ENCODE measurements around the gene MAPKAPK3.

MAPKAPK3 gene

DNA sequence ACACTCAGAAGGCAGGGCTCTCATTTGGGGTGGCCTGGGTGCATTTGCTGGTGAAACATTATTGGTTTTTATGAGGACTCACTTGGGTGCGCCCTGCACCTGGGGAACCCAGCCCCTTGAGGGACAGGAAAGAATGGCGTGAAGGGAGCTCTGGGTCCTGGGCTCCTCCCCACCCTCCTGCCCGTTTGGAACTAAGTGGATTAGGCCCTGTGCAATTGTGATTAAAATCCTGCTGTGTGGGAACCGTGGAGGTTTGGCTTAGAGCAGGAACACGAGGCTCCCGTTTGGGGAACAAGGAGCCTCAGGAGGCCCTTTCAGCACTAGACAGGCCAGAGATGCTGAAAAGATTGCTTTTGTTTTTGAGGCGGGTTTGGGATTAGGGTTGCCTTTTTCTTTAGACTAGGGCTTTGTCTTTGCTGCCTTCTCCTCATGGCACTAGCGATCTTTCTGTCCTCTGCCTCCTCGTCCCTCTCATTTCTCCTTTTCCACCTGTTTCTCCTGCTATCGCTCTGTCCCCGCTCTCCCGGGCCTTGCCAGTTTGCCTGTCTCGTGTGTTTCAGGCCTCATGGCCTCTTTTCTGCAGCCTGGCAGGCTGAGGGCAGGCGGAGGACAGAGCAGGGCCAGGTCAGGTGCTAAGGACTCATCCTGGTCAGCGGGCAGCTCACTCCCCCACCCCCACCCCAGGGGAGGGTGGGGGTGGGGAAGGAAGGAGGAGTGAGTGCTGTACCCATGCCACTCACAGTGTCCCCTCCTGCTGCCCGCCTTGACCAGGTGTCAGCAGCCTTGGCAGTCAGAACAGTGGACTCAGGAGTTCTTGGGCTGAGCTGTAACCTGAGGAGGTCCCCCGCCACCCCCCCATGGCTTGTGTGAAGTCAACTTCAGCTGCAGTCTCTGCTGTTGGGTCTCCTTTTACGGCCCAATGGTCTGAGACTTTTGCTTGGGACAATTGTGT is 8.6 kb downstream of the MAPKAPK3 start:
- peak; percentile 12; the same call in 1 of the 2 replicates for TF ChIP-seq EP300 (IDR thresholded peaks at IDR 0.05; ENCODE audit: borderline replicate concordance)
- TF ChIP-seq EGR1 (IDR thresholded peaks at IDR 0.05), result no peak

DNA sequence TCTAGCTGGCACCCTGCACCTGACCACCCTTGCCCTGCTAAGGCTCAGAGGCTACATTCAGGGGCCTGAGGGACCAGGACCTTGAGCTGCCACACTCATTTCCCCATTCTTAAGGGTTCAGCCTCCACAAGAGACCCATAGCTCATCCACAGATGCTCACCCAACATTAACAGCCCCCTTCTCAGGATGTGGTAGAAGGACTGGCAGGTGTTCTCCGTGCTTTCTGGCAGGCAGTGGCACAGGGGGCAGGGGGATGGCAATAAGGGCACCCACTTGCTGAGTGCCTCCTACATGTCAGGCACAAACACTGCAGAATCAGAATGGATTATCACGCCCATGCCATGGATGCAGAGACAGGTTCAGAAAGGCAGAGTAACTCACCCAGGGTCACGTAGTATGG is 9.4 kb downstream of the MAPKAPK3 start:
- TF ChIP-seq FOXM1 (IDR thresholded peaks at IDR 0.05; ENCODE audit: borderline replicate concordance, low read depth) (no peak), TCF12 (IDR thresholded peaks at IDR 0.05; ENCODE audit: low read depth) (no peak)
- TF ChIP-seq, protein P1, sequence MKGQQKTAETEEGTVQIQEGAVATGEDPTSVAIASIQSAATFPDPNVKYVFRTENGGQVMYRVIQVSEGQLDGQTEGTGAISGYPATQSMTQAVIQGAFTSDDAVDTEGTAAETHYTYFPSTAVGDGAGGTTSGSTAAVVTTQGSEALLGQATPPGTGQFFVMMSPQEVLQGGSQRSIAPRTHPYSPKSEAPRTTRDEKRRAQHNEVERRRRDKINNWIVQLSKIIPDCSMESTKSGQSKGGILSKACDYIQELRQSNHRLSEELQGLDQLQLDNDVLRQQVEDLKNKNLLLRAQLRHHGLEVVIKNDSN (IDR thresholded peaks at IDR 0.05), result no peak

DNA sequence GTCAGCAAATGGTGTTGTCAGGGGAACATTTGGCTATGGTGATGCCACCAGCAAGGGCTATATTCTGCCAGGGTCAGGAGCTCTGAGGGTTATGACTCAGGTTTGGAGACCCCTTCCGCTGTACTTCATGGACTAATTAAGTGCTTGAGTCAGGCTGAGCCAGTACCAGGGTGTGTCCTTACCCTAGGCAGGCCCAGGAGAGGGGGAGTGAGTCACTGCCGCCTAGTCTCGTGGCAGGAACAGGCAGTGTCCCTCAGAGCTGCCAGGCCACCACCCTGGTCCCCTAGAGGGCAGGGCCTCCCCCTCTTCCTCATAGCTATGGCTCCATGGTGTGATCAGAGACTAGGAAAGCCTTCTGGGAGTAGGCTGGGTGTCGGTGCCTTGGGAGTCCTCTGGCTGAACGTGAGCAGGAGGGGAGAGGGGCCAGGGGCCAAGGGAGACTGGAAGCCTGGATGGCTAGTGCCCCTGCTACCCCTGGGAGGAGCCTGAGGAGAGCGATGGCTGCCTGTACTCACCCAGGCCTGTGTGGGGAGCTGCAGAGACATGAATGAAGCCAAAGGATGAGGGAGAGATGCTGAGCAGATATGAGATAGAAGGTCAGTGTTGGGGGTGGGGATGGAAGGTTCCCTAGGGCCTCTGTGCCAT is 10.6 kb downstream of the MAPKAPK3 start:
- TF ChIP-seq, protein P1 (IDR thresholded peaks at IDR 0.05), result no peak
- TF ChIP-seq RAD21 (IDR thresholded peaks at IDR 0.05; ENCODE audit: low read depth), result peak; percentile 23; the same call in 1 of the 2 replicates

DNA sequence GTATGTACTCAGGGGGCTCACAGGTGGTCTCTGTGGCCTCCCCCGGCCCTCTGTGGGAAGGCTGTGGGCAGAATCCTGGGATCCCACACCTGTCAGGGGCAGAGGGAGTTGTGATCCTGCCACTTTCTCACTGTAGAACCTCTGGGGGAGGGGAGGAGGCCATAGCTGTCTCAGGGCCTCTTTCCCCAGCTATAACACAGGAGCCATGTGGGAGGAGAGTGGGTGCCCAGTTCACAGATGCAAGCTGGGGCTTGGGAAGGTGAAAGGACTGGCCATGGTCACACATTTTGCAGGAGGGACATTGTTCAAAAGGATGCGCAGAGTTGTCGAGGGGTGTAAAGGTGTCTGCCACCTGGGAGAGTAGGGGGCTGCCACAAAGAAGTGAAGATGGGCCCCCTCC is 11.7 kb downstream of the MAPKAPK3 start:
- TF ChIP-seq, protein P1 (IDR thresholded peaks at IDR 0.05), result no peak
- TF ChIP-seq, protein P2, sequence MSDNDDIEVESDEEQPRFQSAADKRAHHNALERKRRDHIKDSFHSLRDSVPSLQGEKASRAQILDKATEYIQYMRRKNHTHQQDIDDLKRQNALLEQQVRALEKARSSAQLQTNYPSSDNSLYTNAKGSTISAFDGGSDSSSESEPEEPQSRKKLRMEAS (IDR thresholded peaks at IDR 0.05), result no peak
- TF ChIP-seq CREB1 (IDR thresholded peaks at IDR 0.05; ENCODE audit: low read depth), result no peak
- TF ChIP-seq EGR1 (IDR thresholded peaks at IDR 0.05), result no peak
- no peak for TF ChIP-seq NFIC (IDR thresholded peaks at IDR 0.05)
- TF ChIP-seq ZBTB7A (IDR thresholded peaks at IDR 0.05; ENCODE audit: low read depth), result no peak
- TF ChIP-seq RAD21 (IDR thresholded peaks at IDR 0.05; ENCODE audit: low read depth), result no peak
- TF ChIP-seq TEAD4 (IDR thresholded peaks at IDR 0.05), result no peak
- no peak for TF ChIP-seq CEBPB (IDR thresholded peaks at IDR 0.05)
- no peak for TF ChIP-seq FOXM1 (IDR thresholded peaks at IDR 0.05; ENCODE audit: borderline replicate concordance, low read depth)
- no peak for TF ChIP-seq YY1 (IDR thresholded peaks at IDR 0.05; ENCODE audit: low read depth)

DNA sequence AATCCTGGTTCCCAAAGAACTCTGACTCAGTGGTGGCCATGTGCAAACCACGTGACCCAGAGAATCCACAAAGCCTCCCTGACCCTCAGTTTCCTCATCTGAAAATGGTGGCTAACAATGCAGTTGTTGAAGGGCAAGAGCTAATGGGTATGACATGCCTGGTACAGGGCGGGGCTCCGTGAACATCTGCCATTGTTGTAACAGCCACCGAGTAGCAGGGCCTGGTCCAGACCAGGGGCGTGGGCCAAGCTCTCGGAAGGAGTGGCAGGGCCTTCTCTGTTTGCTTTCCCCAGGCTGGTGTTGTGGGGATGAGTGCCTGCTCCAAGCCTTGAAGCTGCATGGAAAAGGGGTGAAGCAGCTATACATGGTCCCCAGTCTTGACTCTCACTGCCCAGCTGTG is 13.4 kb downstream of the MAPKAPK3 start:
- no peak for TF ChIP-seq CEBPB (IDR thresholded peaks at IDR 0.05)
- no peak for TF ChIP-seq TCF12 (IDR thresholded peaks at IDR 0.05; ENCODE audit: low read depth)
- TF ChIP-seq, protein P3, sequence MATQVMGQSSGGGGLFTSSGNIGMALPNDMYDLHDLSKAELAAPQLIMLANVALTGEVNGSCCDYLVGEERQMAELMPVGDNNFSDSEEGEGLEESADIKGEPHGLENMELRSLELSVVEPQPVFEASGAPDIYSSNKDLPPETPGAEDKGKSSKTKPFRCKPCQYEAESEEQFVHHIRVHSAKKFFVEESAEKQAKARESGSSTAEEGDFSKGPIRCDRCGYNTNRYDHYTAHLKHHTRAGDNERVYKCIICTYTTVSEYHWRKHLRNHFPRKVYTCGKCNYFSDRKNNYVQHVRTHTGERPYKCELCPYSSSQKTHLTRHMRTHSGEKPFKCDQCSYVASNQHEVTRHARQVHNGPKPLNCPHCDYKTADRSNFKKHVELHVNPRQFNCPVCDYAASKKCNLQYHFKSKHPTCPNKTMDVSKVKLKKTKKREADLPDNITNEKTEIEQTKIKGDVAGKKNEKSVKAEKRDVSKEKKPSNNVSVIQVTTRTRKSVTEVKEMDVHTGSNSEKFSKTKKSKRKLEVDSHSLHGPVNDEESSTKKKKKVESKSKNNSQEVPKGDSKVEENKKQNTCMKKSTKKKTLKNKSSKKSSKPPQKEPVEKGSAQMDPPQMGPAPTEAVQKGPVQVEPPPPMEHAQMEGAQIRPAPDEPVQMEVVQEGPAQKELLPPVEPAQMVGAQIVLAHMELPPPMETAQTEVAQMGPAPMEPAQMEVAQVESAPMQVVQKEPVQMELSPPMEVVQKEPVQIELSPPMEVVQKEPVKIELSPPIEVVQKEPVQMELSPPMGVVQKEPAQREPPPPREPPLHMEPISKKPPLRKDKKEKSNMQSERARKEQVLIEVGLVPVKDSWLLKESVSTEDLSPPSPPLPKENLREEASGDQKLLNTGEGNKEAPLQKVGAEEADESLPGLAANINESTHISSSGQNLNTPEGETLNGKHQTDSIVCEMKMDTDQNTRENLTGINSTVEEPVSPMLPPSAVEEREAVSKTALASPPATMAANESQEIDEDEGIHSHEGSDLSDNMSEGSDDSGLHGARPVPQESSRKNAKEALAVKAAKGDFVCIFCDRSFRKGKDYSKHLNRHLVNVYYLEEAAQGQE (IDR thresholded peaks at IDR 0.05; ENCODE audit: low read depth), result no peak
- no peak for TF ChIP-seq YY1 (IDR thresholded peaks at IDR 0.05; ENCODE audit: low read depth)
- no peak for TF ChIP-seq FOXM1 (IDR thresholded peaks at IDR 0.05; ENCODE audit: borderline replicate concordance, low read depth)
- TF ChIP-seq, protein P1 (IDR thresholded peaks at IDR 0.05), result no peak
- no peak for TF ChIP-seq RAD21 (IDR thresholded peaks at IDR 0.05; ENCODE audit: low read depth)
- no peak for TF ChIP-seq ZBTB7A (IDR thresholded peaks at IDR 0.05; ENCODE audit: low read depth)
- TF ChIP-seq CREB1 (IDR thresholded peaks at IDR 0.05; ENCODE audit: low read depth), result no peak

DNA sequence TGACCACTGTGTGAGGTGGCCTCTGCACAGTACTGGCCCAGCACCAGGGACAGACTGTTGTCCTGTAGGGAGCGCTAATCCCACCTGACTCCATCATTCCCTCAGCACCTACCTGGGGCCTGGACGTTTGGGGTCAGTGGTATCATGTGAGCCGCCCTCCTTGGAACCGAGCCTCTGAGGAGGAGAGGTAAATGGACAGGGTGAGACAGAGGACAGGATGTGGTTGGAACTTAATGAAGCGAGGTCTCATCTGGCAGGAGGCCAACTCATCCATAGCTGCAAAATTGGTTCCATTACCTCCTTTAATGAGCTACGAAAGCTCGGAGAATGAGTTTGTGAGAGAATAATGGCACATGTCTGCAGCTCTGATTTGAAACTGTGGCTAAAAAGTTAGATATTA is 13.9 kb downstream of the MAPKAPK3 start:
- TF ChIP-seq NFIC (IDR thresholded peaks at IDR 0.05) (peak; percentile 74), RAD21 (IDR thresholded peaks at IDR 0.05; ENCODE audit: low read depth) (no peak)

DNA sequence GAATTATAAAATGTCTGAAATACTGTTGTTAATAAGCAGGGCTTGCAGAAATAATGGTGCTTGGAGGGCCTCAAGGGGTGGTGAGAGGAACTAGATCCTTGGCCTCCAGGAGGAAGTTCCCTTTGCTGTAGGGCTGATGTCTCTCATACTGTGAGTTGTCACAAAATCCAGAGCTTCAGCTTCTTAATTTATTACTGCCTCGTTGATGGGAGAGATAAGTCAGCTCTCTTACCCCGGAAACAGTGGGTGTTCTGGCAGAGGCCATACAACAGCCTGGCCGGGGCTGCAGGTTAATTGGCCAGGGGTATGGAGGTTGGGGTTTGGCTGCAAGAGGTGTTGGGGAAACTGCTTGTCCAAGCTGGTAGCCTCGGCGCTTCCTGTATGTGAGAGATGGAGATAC is 15.5 kb downstream of the MAPKAPK3 start:
- no peak for TF ChIP-seq ZBTB7A (IDR thresholded peaks at IDR 0.05; ENCODE audit: low read depth)
- TF ChIP-seq, protein P1 (IDR thresholded peaks at IDR 0.05), result no peak
- no peak for TF ChIP-seq TAF1 (IDR thresholded peaks at IDR 0.05; ENCODE audit: low read depth)
- TF ChIP-seq NFIC (IDR thresholded peaks at IDR 0.05), result no peak
- TF ChIP-seq CEBPB (IDR thresholded peaks at IDR 0.05), result no peak
- no peak for TF ChIP-seq EP300 (IDR thresholded peaks at IDR 0.05; ENCODE audit: borderline replicate concordance)
- no peak for TF ChIP-seq EGR1 (IDR thresholded peaks at IDR 0.05)
- TF ChIP-seq YY1 (IDR thresholded peaks at IDR 0.05; ENCODE audit: low read depth), result no peak
- TF ChIP-seq, protein P3 (IDR thresholded peaks at IDR 0.05; ENCODE audit: low read depth), result no peak
- no peak for TF ChIP-seq TCF12 (IDR thresholded peaks at IDR 0.05; ENCODE audit: low read depth)
- TF ChIP-seq, protein P2 (IDR thresholded peaks at IDR 0.05), result no peak
- no peak for TF ChIP-seq FOXM1 (IDR thresholded peaks at IDR 0.05; ENCODE audit: borderline replicate concordance, low read depth)
- no peak for TF ChIP-seq RAD21 (IDR thresholded peaks at IDR 0.05; ENCODE audit: low read depth)
- no peak for TF ChIP-seq TEAD4 (IDR thresholded peaks at IDR 0.05)
- TF ChIP-seq CREB1 (IDR thresholded peaks at IDR 0.05; ENCODE audit: low read depth), result no peak
